ENCODE measurements around the gene ADAM22.

GRCh38 chr7:87920578-87920977 lies 13.5 kb upstream of the ADAM22 start:
- TF ChIP-seq EZH2 (IDR thresholded peaks at IDR 0.05; ENCODE audit: borderline replicate concordance, low read depth, low read length, severe bottlenecking) (no peak), CTCF (IDR thresholded peaks at IDR 0.05; ENCODE audit: borderline replicate concordance, extremely low read depth, low read length, poor library complexity, severe bottlenecking) (no peak)
